Esophagus muscularis mucosa (tissue), 4 donors: ENCODE data around the gene SLC48A1. TPM values are rescaled to one million over a fixed set of nuclear protein-coding genes. Genes with fewer than 3 reads are reported as not detected.
A peak's percentile ranks its signal among the peaks of the same experiment; 100 is the strongest.

Experiments
- DNase-seq: peaks from one replicate; pipeline ENCODE4 v3.0.0-alpha.2; 2017; ENCODE audit errors: extremely low spot score
- H3K27ac ChIP-seq, 4 donors: fragments of 200-600 bp; sonication (generic); replicated peaks in 1 of 4; 1 replicate in 3 of 4; 2 replicates in 1 of 4; pipeline ENCODE4 v1.5.1; 2016 to 2019; ENCODE audit warnings: mild to moderate bottlenecking in 1 of 4
- H3K27me3 ChIP-seq, 4 donors: fragments of 200-600 bp; sonication (generic); one replicate each; pipeline versions ENCODE4 v1.5.1 to v1.6.0; 2016 to 2019
- H3K36me3 ChIP-seq, 4 donors: fragments of 200-600 bp; sonication (generic); one replicate each; pipeline ENCODE4 v1.5.1; 2016 to 2019
- H3K4me1 ChIP-seq, 4 donors: fragments of 200-600 bp; sonication (generic); one replicate each; pipeline ENCODE4 v1.5.1; 2016 to 2019
- H3K4me3 ChIP-seq, 4 donors: fragments of 200-600 bp; sonication (generic); 1 replicate in 2 of 4; 2 replicates in 2 of 4; pipeline ENCODE4 v1.5.1; 2016 to 2019; ENCODE audit warnings: mild to moderate bottlenecking in 4 of 4, moderate library complexity in 1 of 4
- H3K9me3 ChIP-seq, 4 donors: fragments of 200-600 bp; sonication (generic); 1 replicate in 3 of 4; 2 replicates in 1 of 4; pipeline ENCODE4 v1.5.1; 2016 to 2019
- EP300 ChIP-seq: sonication (generic); formaldehyde crosslinking; IDR thresholded peaks from one replicate; pipeline ENCODE4 v1.6.1; 2017; ENCODE audit warnings: antibody characterized with exemption
- POLR2A ChIP-seq: fragments of 450-650 bp; IDR thresholded peaks from one replicate; pipeline ENCODE4 v1.6.1; 2017; ENCODE audit warnings: antibody characterized with exemption, moderate library complexity, mild to moderate bottlenecking, low read depth
- POLR2AphosphoS5 ChIP-seq, 2 donors: sonication (generic); formaldehyde crosslinking; IDR thresholded peaks; one replicate each; pipeline ENCODE4 v1.6.1; 2017; ENCODE audit warnings: antibody characterized with exemption in 2 of 2
- WGBS: methylation state at CpG from one replicate; pipeline ENCODE4 v1.1.5; 2018; 5-methylcytosine and 5-hydroxymethylcytosine counted together
- intact Hi-C: fragments of 100-400 bp; cut with DNase I; formaldehyde crosslinking; loops from one replicate; pipeline ENCODE4 v1.15.1; 2023
- total RNA-seq, 4 donors: library from RNA; depleted of rRNA; stranded (reverse); fragments of >200 nt; gene quantifications; one replicate each; pipeline versions ENCODE4 v1.1.0 to v1.2.1, GENCODE V29; 2016
- TF ChIP-seq, protein P1 (sequence below), 3 experiments: fragments of 200-600 bp in 2 of 3; fragments of 450-650 bp in 1 of 3; sonication (generic) in 2 of 3; IDR thresholded peaks; one replicate each; pipeline ENCODE4 v1.5.1; 2017 to 2019; ENCODE audit warnings: antibody characterized with exemption in 3 of 3, mild to moderate bottlenecking in 2 of 3, moderate library complexity in 1 of 3

SLC48A1 gene
- total RNA-seq, 4 donors from 2014 or later = 34.5 to 56.0 (median 40.7) TPM

DNA sequence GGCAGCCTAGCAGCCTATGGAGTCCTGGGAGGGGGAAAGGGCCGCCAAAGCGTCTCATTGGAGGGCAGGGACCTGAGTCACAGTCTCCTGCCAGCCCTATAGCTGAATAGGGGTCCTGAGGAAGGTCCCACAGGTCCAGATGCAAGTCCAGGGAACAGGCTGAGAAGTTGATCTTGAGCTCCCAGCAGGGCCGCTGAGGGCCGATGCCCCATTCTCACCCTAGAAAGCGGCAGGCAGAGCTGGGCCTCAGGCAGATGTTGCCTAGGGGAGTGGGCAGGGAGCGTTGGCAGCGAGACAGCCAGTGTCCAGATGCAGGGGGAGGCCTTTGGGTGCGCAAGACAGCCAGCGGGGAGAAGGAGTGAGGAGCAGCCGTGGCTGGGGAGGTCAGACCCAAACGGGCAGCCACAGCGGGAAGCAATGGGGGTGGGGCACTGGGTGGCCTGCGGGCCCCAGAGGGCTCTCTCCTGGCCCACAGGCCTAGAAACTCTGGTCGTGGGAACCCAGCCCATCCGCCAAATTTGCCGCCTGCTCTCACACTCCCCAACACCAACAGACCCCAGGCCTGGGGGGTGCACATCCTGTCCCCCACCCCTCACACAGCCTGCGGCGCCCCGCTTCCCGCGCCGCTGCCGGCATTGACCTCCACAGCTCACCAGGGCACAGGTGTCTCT is 45.6 kb downstream of the SLC48A1 start:
- H3K9me3 ChIP-seq = no peaks in the 10 kb centered on the region
- H3K4me1 ChIP-seq = peaks cover 81 to 90% (median 84%) of the 10 kb centered on the region in 4 donors
- H3K36me3 ChIP-seq = peaks cover 0 to 11% (median 0%) of the 10 kb centered on the region in 4 donors
- intact Hi-C loops = no loop called here
- WGBS = 9% methylated on average over 13 of the region's 23 CpGs
- peak overlapping the region; percentile 92 to 99 (median 98) for H3K27ac ChIP-seq
- no peak for DNase-seq
- no peaks in the 10 kb centered on the region for H3K27me3 ChIP-seq
- H3K4me3 ChIP-seq = peak overlapping the region; percentile 67 to 86 (median 78)
- TF ChIP-seq POLR2AphosphoS5 (IDR thresholded peaks at IDR 0.05) (peak in 1 of 2 donors; percentile 5), POLR2A (no peak), EP300 (no peak)
- TF ChIP-seq, protein P1, sequence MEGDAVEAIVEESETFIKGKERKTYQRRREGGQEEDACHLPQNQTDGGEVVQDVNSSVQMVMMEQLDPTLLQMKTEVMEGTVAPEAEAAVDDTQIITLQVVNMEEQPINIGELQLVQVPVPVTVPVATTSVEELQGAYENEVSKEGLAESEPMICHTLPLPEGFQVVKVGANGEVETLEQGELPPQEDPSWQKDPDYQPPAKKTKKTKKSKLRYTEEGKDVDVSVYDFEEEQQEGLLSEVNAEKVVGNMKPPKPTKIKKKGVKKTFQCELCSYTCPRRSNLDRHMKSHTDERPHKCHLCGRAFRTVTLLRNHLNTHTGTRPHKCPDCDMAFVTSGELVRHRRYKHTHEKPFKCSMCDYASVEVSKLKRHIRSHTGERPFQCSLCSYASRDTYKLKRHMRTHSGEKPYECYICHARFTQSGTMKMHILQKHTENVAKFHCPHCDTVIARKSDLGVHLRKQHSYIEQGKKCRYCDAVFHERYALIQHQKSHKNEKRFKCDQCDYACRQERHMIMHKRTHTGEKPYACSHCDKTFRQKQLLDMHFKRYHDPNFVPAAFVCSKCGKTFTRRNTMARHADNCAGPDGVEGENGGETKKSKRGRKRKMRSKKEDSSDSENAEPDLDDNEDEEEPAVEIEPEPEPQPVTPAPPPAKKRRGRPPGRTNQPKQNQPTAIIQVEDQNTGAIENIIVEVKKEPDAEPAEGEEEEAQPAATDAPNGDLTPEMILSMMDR (IDR thresholded peaks at IDR 0.05) = no peak

GRCh38 chr12:47819138-47819895 is 46.3 kb downstream of the SLC48A1 start:
- 0% methylated on average over 19 of the region's 77 CpGs for WGBS
- Histone ChIP-seq H3K27me3 (no peaks in the 10 kb centered on the region), H3K36me3 (peaks cover 0 to 11% (median 0%) of the 10 kb centered on the region in 4 donors), H3K27ac (peak overlapping the region; percentile 92 to 99 (median 98)), H3K9me3 (no peaks in the 10 kb centered on the region), H3K4me1 (peaks cover 81 to 90% (median 84%) of the 10 kb centered on the region in 4 donors), H3K4me3 (peak overlapping the region; percentile 67 to 86 (median 78))
- intact Hi-C loops = no loop called here
- TF ChIP-seq POLR2AphosphoS5 (IDR thresholded peaks at IDR 0.05) (peak in 1 of 2 donors; percentile 38), POLR2A (peak; percentile 58), EP300 (no peak)
- TF ChIP-seq, protein P1 (IDR thresholded peaks at IDR 0.05) = peak in 2 of 3 experiments; percentile 32 to 33
- no peak for DNase-seq

- TF ChIP-seq POLR2A (peak; percentile 30), EP300 (no peak), POLR2AphosphoS5 (IDR thresholded peaks at IDR 0.05) (peak; percentile 30 to 82)
- TF ChIP-seq, protein P1 (IDR thresholded peaks at IDR 0.05) = no peak
- DNase-seq = peak; percentile 97
- Histone ChIP-seq H3K27me3 (no peaks in the 10 kb centered on the region), H3K9me3 (no peaks in the 10 kb centered on the region), H3K4me1 (peaks cover 81 to 90% (median 84%) of the 10 kb centered on the region in 4 donors), H3K36me3 (peaks cover 0 to 11% (median 0%) of the 10 kb centered on the region in 4 donors), H3K27ac (peak within 1 kb of the TSS; percentile 92 to 99 (median 98)), H3K4me3 (peak within 1 kb of the TSS; percentile 67 to 86 (median 78))
- under 1% methylated on average over 40 of the region's 58 CpGs for WGBS
- intact Hi-C loops = no loop called here
These were observed 47.0 kb downstream of the SLC48A1 start, which contains the start of gene HDAC7 for GRCh38 chr12:47819896-47820630. TSS of gene HDAC7 (minus strand) at chr12:47819903. CDS start at chr12:47819785, 118 bp downstream.

- DNase-seq = peak; percentile 97
- no peaks in the 10 kb centered on the region for H3K9me3 ChIP-seq
- intact Hi-C loops = no loop called here
- H3K4me1 ChIP-seq = peaks cover 81 to 90% (median 84%) of the 10 kb centered on the region in 4 donors
- TF ChIP-seq, protein P1 (IDR thresholded peaks at IDR 0.05) = no peak
- TF ChIP-seq EP300 = no peak
- peak; percentile 82 to 94 for TF ChIP-seq POLR2AphosphoS5 (IDR thresholded peaks at IDR 0.05)
- TF ChIP-seq POLR2A = no peak
- 28% methylated on average over 17 of the region's 17 CpGs for WGBS
- H3K36me3 ChIP-seq = peaks cover 0 to 11% (median 0%) of the 10 kb centered on the region in 4 donors
- H3K27me3 ChIP-seq = no peaks in the 10 kb centered on the region
- peak overlapping the region; percentile 92 to 99 (median 98) for H3K27ac ChIP-seq
- H3K4me3 ChIP-seq = peak overlapping the region; percentile 67 to 86 (median 78)
These were observed 47.8 kb downstream of the SLC48A1 start for GRCh38 chr12:47820631-47821345.
